SJCRH30 (cell line): ENCODE results near the gene CHDH. TPM values are rescaled to one million over a fixed set of nuclear protein-coding genes. Genes with fewer than 3 reads are reported as not detected.

Experiments
- DNase-seq, 2 experiments: peaks; one replicate each; pipeline ENCODE4 v3.0.0-alpha.2; 2015 to 2020
- H3K27ac ChIP-seq: fragments of 250-450 bp; sonication (Bioruptor Pico); 2 replicates; pipeline ENCODE4 v1.5.1; 2020; ENCODE audit warnings: mild to moderate bottlenecking, moderate library complexity
- H3K27me3 ChIP-seq: fragments of 250-450 bp; sonication (Bioruptor Pico); 2 replicates; pipeline ENCODE4 v1.5.1; 2020; ENCODE audit warnings: mild to moderate bottlenecking, moderate library complexity
- H3K36me3 ChIP-seq: fragments of 250-450 bp; sonication (Bioruptor Pico); 2 replicates; pipeline ENCODE4 v1.5.1; 2020; ENCODE audit warnings: mild to moderate bottlenecking, moderate library complexity
- H3K4me1 ChIP-seq: fragments of 250-450 bp; sonication (Bioruptor Pico); 2 replicates; pipeline ENCODE4 v1.5.1; 2020; ENCODE audit warnings: mild to moderate bottlenecking, moderate library complexity
- H3K4me3 ChIP-seq: fragments of 250-450 bp; sonication (Bioruptor Pico); 2 replicates; pipeline ENCODE4 v1.5.1; 2020; ENCODE audit warnings: mild to moderate bottlenecking, moderate library complexity
- H3K9me3 ChIP-seq: fragments of 250-450 bp; sonication (Bioruptor Pico); replicated peaks from 2 replicates; pipeline ENCODE4 v1.5.1; 2020; ENCODE audit warnings: mild to moderate bottlenecking, moderate library complexity
- total RNA-seq: library from RNA; depleted of rRNA; stranded (reverse); fragments of >200 nt; shearing (Covaris generic); gene quantifications from 2 replicates; pipeline ENCODE4 v1.2.3, GENCODE V29; 2014

The CHDH gene
- total RNA-seq, 1 experiment from 2014 or later, result 0.42 TPM

GRCh38 chr3:53780171-53780570, 66.0 kb downstream of the CHDH start:
- H3K4me3 ChIP-seq, result no peak overlapping the region
- DNase-seq, result no peak
- no peak overlapping the region for H3K27ac ChIP-seq

GRCh38 chr3:53778153-53778552, 68.1 kb downstream of the CHDH start:
- Histone ChIP-seq H3K27ac (no peak overlapping the region), H3K36me3 (no peaks in the 10 kb centered on the region), H3K9me3 (no peaks in the 10 kb centered on the region)

More at GRCh38 chr3:53780171-53780570, 66.0 kb downstream of the CHDH start:
- Histone ChIP-seq H3K27me3 (no peaks in the 10 kb centered on the region), H3K9me3 (no peaks in the 10 kb centered on the region), H3K4me1 (no peaks in the 10 kb centered on the region), H3K36me3 (no peaks in the 10 kb centered on the region)

GRCh38 chr3:53777468-53777867, 68.8 kb downstream of the CHDH start:
- Histone ChIP-seq H3K27me3 (no peaks in the 10 kb centered on the region), H3K4me1 (no peaks in the 10 kb centered on the region), H3K36me3 (no peaks in the 10 kb centered on the region), H3K9me3 (no peaks in the 10 kb centered on the region), H3K27ac (no peak overlapping the region), H3K4me3 (no peak overlapping the region)
- no peak for DNase-seq

More at GRCh38 chr3:53778153-53778552, 68.1 kb downstream of the CHDH start:
- no peak overlapping the region for H3K4me3 ChIP-seq
- no peaks in the 10 kb centered on the region for H3K27me3 ChIP-seq
- H3K4me1 ChIP-seq, result no peaks in the 10 kb centered on the region
- no peak for DNase-seq

GRCh38 chr3:53776494-53777101, 69.6 kb downstream of the CHDH start:
- Histone ChIP-seq H3K36me3 (no peaks in the 10 kb centered on the region), H3K27me3 (no peaks in the 10 kb centered on the region), H3K9me3 (no peaks in the 10 kb centered on the region), H3K27ac (no peak overlapping the region), H3K4me3 (no peak overlapping the region), H3K4me1 (no peaks in the 10 kb centered on the region)
- no peak for DNase-seq

GRCh38 chr3:53775834-53776251, 70.4 kb downstream of the CHDH start:
- Histone ChIP-seq H3K27me3 (no peaks in the 10 kb centered on the region; the same call in 1 of the 2 replicates), H3K9me3 (no peaks in the 10 kb centered on the region), H3K36me3 (no peaks in the 10 kb centered on the region), H3K4me3 (no peak overlapping the region), H3K27ac (no peak overlapping the region), H3K4me1 (no peaks in the 10 kb centered on the region)
- DNase-seq, result no peak

GRCh38 chr3:53775018-53775417, 71.2 kb downstream of the CHDH start:
- Histone ChIP-seq H3K27me3 (no peaks in the 10 kb centered on the region; the same call in 1 of the 2 replicates), H3K9me3 (no peaks in the 10 kb centered on the region), H3K4me3 (no peak overlapping the region), H3K4me1 (no peaks in the 10 kb centered on the region), H3K27ac (no peak overlapping the region), H3K36me3 (no peaks in the 10 kb centered on the region)
- no peak for DNase-seq

- no peaks in the 10 kb centered on the region for H3K9me3 ChIP-seq
- DNase-seq, result no peak
- no peaks in the 10 kb centered on the region for H3K36me3 ChIP-seq
- no peaks in the 10 kb centered on the region for H3K4me1 ChIP-seq
- H3K4me3 ChIP-seq, result no peak overlapping the region
- no peaks in the 10 kb centered on the region; the same call in 1 of the 2 replicates for H3K27me3 ChIP-seq
- H3K27ac ChIP-seq, result no peak overlapping the region
Observed at GRCh38 chr3:53774414-53774813, 71.8 kb downstream of the CHDH start.

GRCh38 chr3:53773611-53774368, 72.4 kb downstream of the CHDH start:
- H3K27ac ChIP-seq, result no peak overlapping the region
- H3K4me1 ChIP-seq, result no peaks in the 10 kb centered on the region
- no peaks in the 10 kb centered on the region; the same call in 1 of the 2 replicates for H3K27me3 ChIP-seq
- H3K9me3 ChIP-seq, result no peaks in the 10 kb centered on the region
- H3K4me3 ChIP-seq, result no peak overlapping the region
- H3K36me3 ChIP-seq, result no peaks in the 10 kb centered on the region
- DNase-seq, result no peak

- H3K9me3 ChIP-seq, result no peaks in the 10 kb centered on the region
- no peaks in the 10 kb centered on the region for H3K36me3 ChIP-seq
- H3K27me3 ChIP-seq, result no peaks in the 10 kb centered on the region; the same call in 1 of the 2 replicates
- DNase-seq, result no peak
- H3K27ac ChIP-seq, result no peak overlapping the region
- H3K4me3 ChIP-seq, result no peak overlapping the region
- no peaks in the 10 kb centered on the region for H3K4me1 ChIP-seq
Observed at GRCh38 chr3:53773021-53773436, 73.2 kb downstream of the CHDH start.

- Histone ChIP-seq H3K9me3 (no peaks in the 10 kb centered on the region), H3K27ac (no peak overlapping the region), H3K36me3 (no peaks in the 10 kb centered on the region), H3K27me3 (no peaks in the 10 kb centered on the region; the same call in 1 of the 2 replicates), H3K4me3 (no peak overlapping the region), H3K4me1 (no peaks in the 10 kb centered on the region)
- peak in 1 of 2 experiments; percentile 3 for DNase-seq
Observed at GRCh38 chr3:53772562-53772961, 73.7 kb downstream of the CHDH start.

- Histone ChIP-seq H3K27ac (no peak overlapping the region), H3K4me3 (no peak overlapping the region), H3K36me3 (no peaks in the 10 kb centered on the region), H3K27me3 (no peaks in the 10 kb centered on the region; the same call in 1 of the 2 replicates), H3K4me1 (no peaks in the 10 kb centered on the region), H3K9me3 (no peaks in the 10 kb centered on the region)
- no peak for DNase-seq
Observed at GRCh38 chr3:53768478-53769459, 77.5 kb downstream of the CHDH start.

- no peak for DNase-seq
- Histone ChIP-seq H3K27me3 (no peaks in the 10 kb centered on the region; the same call in 1 of the 2 replicates), H3K36me3 (no peaks in the 10 kb centered on the region), H3K9me3 (no peaks in the 10 kb centered on the region), H3K4me3 (no peak overlapping the region), H3K27ac (no peak overlapping the region), H3K4me1 (no peaks in the 10 kb centered on the region)
Observed at GRCh38 chr3:53766706-53767105, 79.5 kb downstream of the CHDH start.

- no peaks in the 10 kb centered on the region for H3K4me1 ChIP-seq
- no peak overlapping the region for H3K4me3 ChIP-seq
- no peaks in the 10 kb centered on the region for H3K36me3 ChIP-seq
- H3K27me3 ChIP-seq, result no peaks in the 10 kb centered on the region; the same call in 1 of the 2 replicates
- H3K9me3 ChIP-seq, result no peaks in the 10 kb centered on the region
- DNase-seq, result no peak
- H3K27ac ChIP-seq, result no peak overlapping the region
Observed at GRCh38 chr3:53765753-53766152, 80.5 kb downstream of the CHDH start.

GRCh38 chr3:53764026-53764775, 82.0 kb downstream of the CHDH start:
- H3K4me1 ChIP-seq, result no peaks in the 10 kb centered on the region
- H3K27me3 ChIP-seq, result no peaks in the 10 kb centered on the region; the same call in 1 of the 2 replicates
- no peaks in the 10 kb centered on the region for H3K9me3 ChIP-seq
- no peak for DNase-seq
- no peak overlapping the region for H3K27ac ChIP-seq
- no peaks in the 10 kb centered on the region for H3K36me3 ChIP-seq
- H3K4me3 ChIP-seq, result no peak overlapping the region
